ENCODE results near the gene TMPRSS9.

DNA sequence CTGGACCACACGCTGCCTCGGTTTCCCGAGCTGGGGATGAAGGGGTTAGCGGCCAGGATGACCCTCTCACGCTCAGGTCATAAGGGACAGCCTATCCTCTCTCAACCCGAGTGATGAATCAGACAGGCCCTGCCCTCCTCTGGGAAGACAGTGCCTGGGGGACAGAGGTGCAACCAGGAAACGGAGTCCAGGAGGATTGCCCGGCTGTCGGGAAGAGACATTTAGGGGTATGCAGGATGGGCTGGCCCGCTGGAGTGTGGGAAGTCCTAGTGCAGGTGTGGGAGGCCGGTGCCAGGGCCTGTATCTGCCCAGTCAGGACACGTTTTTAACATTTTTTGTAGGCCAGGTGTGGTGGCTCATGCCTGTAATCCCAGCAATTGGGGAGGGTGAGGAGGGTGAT is 40.0 kb upstream of the TMPRSS9 start:
- TF ChIP-seq, protein P1, sequence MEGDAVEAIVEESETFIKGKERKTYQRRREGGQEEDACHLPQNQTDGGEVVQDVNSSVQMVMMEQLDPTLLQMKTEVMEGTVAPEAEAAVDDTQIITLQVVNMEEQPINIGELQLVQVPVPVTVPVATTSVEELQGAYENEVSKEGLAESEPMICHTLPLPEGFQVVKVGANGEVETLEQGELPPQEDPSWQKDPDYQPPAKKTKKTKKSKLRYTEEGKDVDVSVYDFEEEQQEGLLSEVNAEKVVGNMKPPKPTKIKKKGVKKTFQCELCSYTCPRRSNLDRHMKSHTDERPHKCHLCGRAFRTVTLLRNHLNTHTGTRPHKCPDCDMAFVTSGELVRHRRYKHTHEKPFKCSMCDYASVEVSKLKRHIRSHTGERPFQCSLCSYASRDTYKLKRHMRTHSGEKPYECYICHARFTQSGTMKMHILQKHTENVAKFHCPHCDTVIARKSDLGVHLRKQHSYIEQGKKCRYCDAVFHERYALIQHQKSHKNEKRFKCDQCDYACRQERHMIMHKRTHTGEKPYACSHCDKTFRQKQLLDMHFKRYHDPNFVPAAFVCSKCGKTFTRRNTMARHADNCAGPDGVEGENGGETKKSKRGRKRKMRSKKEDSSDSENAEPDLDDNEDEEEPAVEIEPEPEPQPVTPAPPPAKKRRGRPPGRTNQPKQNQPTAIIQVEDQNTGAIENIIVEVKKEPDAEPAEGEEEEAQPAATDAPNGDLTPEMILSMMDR (conservative IDR thresholded peaks at IDR 0.05; ENCODE audit: low read depth, low read length): no peak
- TF ChIP-seq EZH2 (IDR thresholded peaks at IDR 0.05; ENCODE audit: borderline replicate concordance, low read depth, low read length, poor library complexity, severe bottlenecking): no peak
